Stimulated activated CD4-positive, alpha-beta T cell treated with anti-CD3 and anti-CD28 coated beads, Interleukin-1b, Interleukin-23, amount 100 ng/mL, for 24 hours (primary cell): ENCODE measurements around the gene DNAJC17.
A peak's percentile ranks its signal among the peaks of the same experiment; 100 is the strongest.

Experiments
- DNase-seq, 4 experiments: peaks; one replicate each; pipeline ENCODE4 v3.0.0-alpha.2; 2020; ENCODE audit warnings: low read depth in 4 of 4, low spot score in 1 of 4

Gene DNAJC17

GRCh38 chr15:40792394-40792793 is 14.9 kb downstream of the DNAJC17 start:
- no peak for DNase-seq

- no peak for DNase-seq
These were observed 16.6 kb downstream of the DNAJC17 start for GRCh38 chr15:40790718-40791117.

- no peak for DNase-seq
These were observed 17.3 kb downstream of the DNAJC17 start for GRCh38 chr15:40789999-40790398.

- DNase-seq: no peak
These were observed 18.2 kb downstream of the DNAJC17 start for GRCh38 chr15:40789119-40789518.

- DNase-seq: no peak
These were observed 19.3 kb downstream of the DNAJC17 start for GRCh38 chr15:40787991-40788390.

- peak in 3 of 4 experiments; percentile 32 to 63 (median 44) for DNase-seq
These were observed 19.9 kb downstream of the DNAJC17 start for GRCh38 chr15:40787344-40787841.

GRCh38 chr15:40785814-40786213 is 21.5 kb downstream of the DNAJC17 start:
- no peak for DNase-seq

GRCh38 chr15:40785164-40785563 is 22.1 kb downstream of the DNAJC17 start:
- no peak for DNase-seq

- peak; percentile 47 to 69 (median 62) for DNase-seq
These were observed 24.6 kb downstream of the DNAJC17 start for GRCh38 chr15:40782609-40783227.

GRCh38 chr15:40776537-40777141 is 30.6 kb downstream of the DNAJC17 start:
- DNase-seq: no peak

GRCh38 chr15:40775740-40776536 is 31.3 kb downstream of the DNAJC17 start:
- no peak for DNase-seq

GRCh38 chr15:40775007-40775406 is 32.3 kb downstream of the DNAJC17 start:
- DNase-seq: no peak

- no peak for DNase-seq
These were observed 33.4 kb downstream of the DNAJC17 start for GRCh38 chr15:40773902-40774301.

GRCh38 chr15:40773496-40773895 is 33.8 kb downstream of the DNAJC17 start:
- no peak for DNase-seq

GRCh38 chr15:40772014-40772413 is 35.3 kb downstream of the DNAJC17 start:
- no peak for DNase-seq

GRCh38 chr15:40771242-40771641 is 36.0 kb downstream of the DNAJC17 start:
- DNase-seq: no peak

GRCh38 chr15:40770147-40770721 is 37.0 kb downstream of the DNAJC17 start:
- DNase-seq: no peak

- DNase-seq: peak in 3 of 4 experiments; percentile 36 to 59 (median 55)
These were observed 37.8 kb downstream of the DNAJC17 start, which contains the start of gene C15orf62 for GRCh38 chr15:40769274-40770146. Gene C15orf62 (plus strand): TSS chr15:40769980. CDS start chr15:40770496, 516 bp downstream.

- no peak for DNase-seq
These were observed 38.6 kb downstream of the DNAJC17 start for GRCh38 chr15:40768521-40769273.
